Endothelial cell of umbilical vein (primary cell): Measurements from ENCODE around the gene RBM42. TPM values are rescaled to one million over a fixed set of nuclear protein-coding genes. Genes with fewer than 3 reads are reported as not detected.

Source experiments
- BruUV-seq: library from RNA; stranded (reverse); fragments of 400-500 nt; replicated peaks from 2 replicates; lab custom pipeline; 2021; lab: Mats Ljungman, UMichigan
- CTCF ChIA-PET: fragments of 300-600, 350-600 bp; sonication (Branson Sonifier 250); formaldehyde crosslinking; loops from one replicate; lab custom pipeline; 2021; ENCODE audit warnings: antibody characterized with exemption, inconsistent platforms; lab: Charles Lee
- POLR2A ChIA-PET: fragments of 300-600, 350-600 bp; sonication (Branson Sonifier 250); formaldehyde crosslinking; loops from one replicate; lab custom pipeline; 2021; ENCODE audit warnings: antibody characterized with exemption, inconsistent platforms; lab: Charles Lee
- DNase-seq: peaks from one replicate; pipeline ENCODE4 v3.0.0-alpha.2; 2011; ENCODE audit warnings: low read depth, low spot score
- FAIRE-seq: peaks from 2 replicates; lab custom pipeline; 2011; peaks lifted over from hg19 to GRCh38; lab: Jason Lieb, UNC
- H2AFZ ChIP-seq: 2 replicates; pipeline ENCODE4 v1.6.0; 2012; ENCODE audit warnings: low read depth, low read length, control low read depth, inconsistent platforms
- H3K27ac ChIP-seq: 2 replicates; pipeline ENCODE4 v1.5.1; 2011; ENCODE audit warnings: low read depth, mild to moderate bottlenecking, control low read depth, low read length, moderate library complexity; ENCODE audit not compliant: insufficient read depth
- H3K27me3 ChIP-seq, 2 experiments: 2 replicates each; pipeline versions ENCODE4 v1.6.0 to v1.6.1; 2011; ENCODE audit warnings: low read length in 2 of 2, mixed read lengths in 1 of 2; ENCODE audit not compliant: control insufficient read depth in 2 of 2, insufficient read depth in 2 of 2
- H3K36me3 ChIP-seq, 2 experiments: 2 replicates in 1 of 2; 3 replicates in 1 of 2; pipeline ENCODE4 v1.5.1; 2011; ENCODE audit warnings: low read length in 2 of 2, mild to moderate bottlenecking in 1 of 2, moderate library complexity in 1 of 2; ENCODE audit not compliant: control insufficient read depth in 2 of 2, insufficient read depth in 2 of 2; ENCODE audit errors: extremely low read depth in 1 of 2
- H3K4me1 ChIP-seq: 3 replicates; pipeline ENCODE4 v1.5.1; 2011; ENCODE audit warnings: mild to moderate bottlenecking, low read length; ENCODE audit not compliant: control insufficient read depth, insufficient read depth; ENCODE audit errors: extremely low read depth
- H3K4me2 ChIP-seq: 2 replicates; pipeline ENCODE4 v1.6.1; 2011; ENCODE audit warnings: low read length, control low read depth, mixed read lengths; ENCODE audit not compliant: insufficient read depth
- H3K4me3 ChIP-seq, 3 experiments: fragments of 200-600 bp in 1 of 3; sonication (generic), shearing (Covaris generic) in 1 of 3; replicated peaks in 1 of 3; 2 replicates each; pipeline ENCODE4 v1.5.1; 2011 to 2016; ENCODE audit warnings: control low read depth in 3 of 3, low read length in 3 of 3, mild to moderate bottlenecking in 2 of 3, inconsistent platforms in 1 of 3, low read depth in 1 of 3, moderate library complexity in 1 of 3; ENCODE audit not compliant: insufficient read depth in 1 of 3
- H3K79me2 ChIP-seq: 2 replicates; pipeline ENCODE4 v1.6.0; 2012; ENCODE audit warnings: low read length, inconsistent platforms; ENCODE audit not compliant: control insufficient read depth, insufficient read depth
- H3K9ac ChIP-seq: replicated peaks from 2 replicates; pipeline ENCODE3; 2011; ENCODE audit warnings: low read length, control low read depth; ENCODE audit not compliant: insufficient read depth; ENCODE audit errors: extremely low read depth
- H3K9me1 ChIP-seq: replicated peaks from 3 replicates; pipeline ENCODE4 v1.6.0; 2011; ENCODE audit warnings: mild to moderate bottlenecking, low read length; ENCODE audit not compliant: control insufficient read depth, insufficient read depth; ENCODE audit errors: extremely low read depth
- H3K9me3 ChIP-seq: replicated peaks from 2 replicates; pipeline ENCODE4 v1.5.1; 2012; ENCODE audit warnings: low read length, inconsistent platforms; ENCODE audit not compliant: control insufficient read depth, insufficient read depth
- H4K20me1 ChIP-seq: replicated peaks from 2 replicates; pipeline ENCODE3; 2011; ENCODE audit warnings: mild to moderate bottlenecking, low read length; ENCODE audit not compliant: control insufficient read depth, insufficient read depth; ENCODE audit errors: extremely low read depth
- EZH2 ChIP-seq: IDR thresholded peaks from 2 replicates; pipeline ENCODE4 v1.6.1; 2012; ENCODE audit warnings: borderline replicate concordance, low read depth, mild to moderate bottlenecking, moderate library complexity, low read length, inconsistent platforms; ENCODE audit not compliant: severe bottlenecking
- FOS ChIP-seq: IDR thresholded peaks from 2 replicates; pipeline ENCODE4 v1.6.1; 2011; ENCODE audit warnings: mild to moderate bottlenecking, low read length, moderate library complexity, borderline replicate concordance; ENCODE audit not compliant: insufficient read depth
- GATA2 ChIP-seq: IDR thresholded peaks from 2 replicates; pipeline ENCODE4 v1.7.0; 2011; ENCODE audit warnings: low read depth, mild to moderate bottlenecking, moderate library complexity, mixed read lengths, low read length; ENCODE audit not compliant: insufficient read length, insufficient read depth
- JUN ChIP-seq: IDR thresholded peaks from 2 replicates; pipeline ENCODE4 v1.6.1; 2011; ENCODE audit warnings: borderline replicate concordance, low read depth; ENCODE audit not compliant: insufficient read length, insufficient read depth
- MYC ChIP-seq: IDR thresholded peaks from one replicate; pipeline ENCODE4 v1.6.1; 2011; ENCODE audit warnings: mild to moderate bottlenecking, low read depth, low read length
- POLR2A ChIP-seq: IDR thresholded peaks from 2 replicates; pipeline ENCODE4 v1.6.1; 2012; ENCODE audit warnings: low read depth, mild to moderate bottlenecking, control low read depth, low read length
- POLR2AphosphoS5 ChIP-seq: IDR thresholded peaks from 2 replicates; pipeline ENCODE4 v1.6.1; 2012; ENCODE audit warnings: low read depth, mild to moderate bottlenecking, control low read depth, low read length, moderate library complexity; ENCODE audit not compliant: insufficient read depth
- dilution Hi-C: fragments of 300-500 bp; cut with MboI; formaldehyde crosslinking; loops from one replicate; pipeline ENCODE4 v1.15.0; 2019; ENCODE audit warnings: low sequenced_read_pairs; ENCODE audit not compliant: extremely low pct_ligation_motif_present
- intact Hi-C: fragments of 100-400 bp; cut with micrococcal nuclease; formaldehyde crosslinking; loops from one replicate; pipeline ENCODE4 v1.10.0; 2022
- polyA plus RNA-seq, 4 experiments: library from polyadenylated mRNA; depleted of rRNA in 3 of 4; stranded (reverse) in 3 of 4; unstranded in 1 of 4; fragments of >200 nt; gene quantifications; 2 replicates each; pipeline versions ENCODE4 v1.2.1 to v1.2.3, GENCODE V29; 2011 to 2012; ENCODE audit warnings: missing spikeins in 1 of 4
- total RNA-seq: library from RNA; stranded (reverse); gene quantifications from 2 replicates; pipeline ENCODE4 v1.2.3, GENCODE V29; 2021
- TF ChIP-seq, protein P1 (sequence below): IDR thresholded peaks from 2 replicates; pipeline ENCODE4 v1.6.1; 2011; ENCODE audit not compliant: insufficient read depth, insufficient read length
- TF ChIP-seq, protein P2 (sequence below), 2 donors: IDR thresholded peaks; 1 replicate in 1 of 2; 2 replicates in 1 of 2; pipeline ENCODE4 v1.5.1; 2011; ENCODE audit warnings: low read length in 2 of 2, mild to moderate bottlenecking in 2 of 2, moderate library complexity in 2 of 2, control low read depth in 1 of 2, inconsistent platforms in 1 of 2, low read depth in 1 of 2; ENCODE audit not compliant: insufficient read depth in 1 of 2; ENCODE audit errors: extremely low read depth in 1 of 2

RBM42 gene
- total and polyA plus RNA-seq, 2 donors (not counting 3 experiments of a cell fraction or from before 2014, with no cell fraction given), result 78.3 to 97.3 TPM

GRCh38 chr19:35615036-35615435, 13.8 kb upstream of the RBM42 start:
- Histone ChIP-seq H3K4me2 (no peak overlapping the region), H3K9me3 (no peaks in the 10 kb centered on the region), H2AFZ (no peak overlapping the region), H3K27me3 (no peaks in the 10 kb centered on the region), H3K9ac (no peak overlapping the region), H4K20me1 (no peaks in the 10 kb centered on the region), H3K79me2 (no peaks in the 10 kb centered on the region), H3K9me1 (no peaks in the 10 kb centered on the region), H3K4me1 (peaks cover 3% of the 10 kb centered on the region), H3K27ac (no peak overlapping the region), H3K36me3 (peaks cover 0 to under 1% of the 10 kb centered on the region in 2 experiments), H3K4me3 (no peak overlapping the region)
- dilution Hi-C loops, result no loop called here
- ChIA-PET CTCF (no interaction called here), POLR2A (no interaction called here)
- FAIRE-seq (no peak), DNase-seq (no peak)
- no TSS peak for BruUV-seq
- no peak for TF ChIP-seq MYC
- TF ChIP-seq POLR2A, result no peak
- TF ChIP-seq, protein P1, sequence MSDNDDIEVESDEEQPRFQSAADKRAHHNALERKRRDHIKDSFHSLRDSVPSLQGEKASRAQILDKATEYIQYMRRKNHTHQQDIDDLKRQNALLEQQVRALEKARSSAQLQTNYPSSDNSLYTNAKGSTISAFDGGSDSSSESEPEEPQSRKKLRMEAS, result no peak
- no peak for TF ChIP-seq JUN
- TF ChIP-seq FOS, result no peak
- TF ChIP-seq, protein P2, sequence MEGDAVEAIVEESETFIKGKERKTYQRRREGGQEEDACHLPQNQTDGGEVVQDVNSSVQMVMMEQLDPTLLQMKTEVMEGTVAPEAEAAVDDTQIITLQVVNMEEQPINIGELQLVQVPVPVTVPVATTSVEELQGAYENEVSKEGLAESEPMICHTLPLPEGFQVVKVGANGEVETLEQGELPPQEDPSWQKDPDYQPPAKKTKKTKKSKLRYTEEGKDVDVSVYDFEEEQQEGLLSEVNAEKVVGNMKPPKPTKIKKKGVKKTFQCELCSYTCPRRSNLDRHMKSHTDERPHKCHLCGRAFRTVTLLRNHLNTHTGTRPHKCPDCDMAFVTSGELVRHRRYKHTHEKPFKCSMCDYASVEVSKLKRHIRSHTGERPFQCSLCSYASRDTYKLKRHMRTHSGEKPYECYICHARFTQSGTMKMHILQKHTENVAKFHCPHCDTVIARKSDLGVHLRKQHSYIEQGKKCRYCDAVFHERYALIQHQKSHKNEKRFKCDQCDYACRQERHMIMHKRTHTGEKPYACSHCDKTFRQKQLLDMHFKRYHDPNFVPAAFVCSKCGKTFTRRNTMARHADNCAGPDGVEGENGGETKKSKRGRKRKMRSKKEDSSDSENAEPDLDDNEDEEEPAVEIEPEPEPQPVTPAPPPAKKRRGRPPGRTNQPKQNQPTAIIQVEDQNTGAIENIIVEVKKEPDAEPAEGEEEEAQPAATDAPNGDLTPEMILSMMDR (IDR thresholded peaks at IDR 0.05; ENCODE audit: extremely low read depth in 1 of 2, insufficient read depth in 1 of 2, low read depth in 1 of 2, low read length in 2 of 2), result no peak
- no peak for TF ChIP-seq EZH2
- TF ChIP-seq POLR2AphosphoS5, result no peak
- TF ChIP-seq GATA2, result no peak
- intact Hi-C loops, result no loop called here
